Fibroblast of skin of abdomen (primary cell): Measurements from ENCODE around the gene NRSN2.
"Not testable (repeated sequence)": the region's sequence is repeated elsewhere in the genome, so short reads cannot be mapped to it uniquely, and the experiment has no call there.

ENCODE experiments used
- DNase-seq: peaks from one replicate; pipeline ENCODE4 v3.0.0-alpha.2; 2013

The NRSN2 gene

DNA sequence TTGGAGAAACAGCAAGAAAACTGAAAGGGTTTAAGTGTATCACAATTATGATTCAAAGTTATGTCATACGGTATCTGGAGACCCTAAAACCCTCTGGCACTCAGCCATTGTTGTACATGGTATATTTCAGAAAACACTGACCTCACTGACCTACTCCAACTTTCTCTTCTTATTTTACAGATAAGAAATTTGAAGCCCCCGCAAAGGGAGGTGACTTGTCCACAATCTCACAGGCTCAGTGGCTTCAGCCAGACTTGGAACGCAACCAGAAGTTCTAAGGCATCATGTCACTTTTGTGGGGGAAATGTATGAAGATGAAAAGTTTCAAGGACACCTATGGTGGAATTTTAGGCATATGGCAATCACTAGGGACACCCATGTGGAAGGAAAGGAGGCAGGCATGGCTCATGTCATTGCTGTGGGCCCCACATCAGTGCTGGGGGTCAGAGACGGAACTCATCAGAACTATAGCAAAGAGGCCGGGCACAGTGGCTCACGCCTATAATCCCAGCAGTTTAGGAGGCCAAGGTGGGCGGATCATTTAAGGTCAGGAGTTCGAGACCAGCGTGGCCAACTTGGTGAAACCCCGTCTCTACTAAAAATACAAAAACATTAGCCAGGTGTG lies 28.5 kb downstream of the NRSN2 start:
- no peak for DNase-seq

- DNase-seq = no peak
Observed at GRCh38 chr20:376089-376488, 29.2 kb downstream of the NRSN2 start.

DNA sequence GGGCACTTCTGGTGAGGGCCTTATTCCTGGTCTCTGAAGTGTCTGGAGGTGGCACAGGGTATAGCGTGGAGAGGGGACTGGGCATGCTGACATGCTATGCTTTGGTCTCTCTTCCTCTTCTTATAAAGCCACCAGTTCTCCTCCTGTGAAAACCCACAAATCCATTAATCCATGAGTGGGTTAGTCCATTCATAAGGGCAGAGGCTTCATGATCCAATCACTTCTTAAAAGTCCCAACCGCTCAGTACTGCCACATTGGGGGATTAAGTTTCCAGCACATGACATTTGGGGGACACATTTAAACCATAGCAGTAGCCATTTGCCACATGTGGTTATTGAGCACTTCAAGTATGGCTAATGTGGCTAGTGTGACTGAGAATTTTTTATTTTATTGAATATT lies 29.8 kb downstream of the NRSN2 start:
- DNase-seq = no peak

- not testable (repeated sequence) for DNase-seq
Observed at GRCh38 chr20:377578-377977, 30.7 kb downstream of the NRSN2 start.

- no peak for DNase-seq
Observed at GRCh38 chr20:378961-379336, 32.0 kb downstream of the NRSN2 start.

DNA sequence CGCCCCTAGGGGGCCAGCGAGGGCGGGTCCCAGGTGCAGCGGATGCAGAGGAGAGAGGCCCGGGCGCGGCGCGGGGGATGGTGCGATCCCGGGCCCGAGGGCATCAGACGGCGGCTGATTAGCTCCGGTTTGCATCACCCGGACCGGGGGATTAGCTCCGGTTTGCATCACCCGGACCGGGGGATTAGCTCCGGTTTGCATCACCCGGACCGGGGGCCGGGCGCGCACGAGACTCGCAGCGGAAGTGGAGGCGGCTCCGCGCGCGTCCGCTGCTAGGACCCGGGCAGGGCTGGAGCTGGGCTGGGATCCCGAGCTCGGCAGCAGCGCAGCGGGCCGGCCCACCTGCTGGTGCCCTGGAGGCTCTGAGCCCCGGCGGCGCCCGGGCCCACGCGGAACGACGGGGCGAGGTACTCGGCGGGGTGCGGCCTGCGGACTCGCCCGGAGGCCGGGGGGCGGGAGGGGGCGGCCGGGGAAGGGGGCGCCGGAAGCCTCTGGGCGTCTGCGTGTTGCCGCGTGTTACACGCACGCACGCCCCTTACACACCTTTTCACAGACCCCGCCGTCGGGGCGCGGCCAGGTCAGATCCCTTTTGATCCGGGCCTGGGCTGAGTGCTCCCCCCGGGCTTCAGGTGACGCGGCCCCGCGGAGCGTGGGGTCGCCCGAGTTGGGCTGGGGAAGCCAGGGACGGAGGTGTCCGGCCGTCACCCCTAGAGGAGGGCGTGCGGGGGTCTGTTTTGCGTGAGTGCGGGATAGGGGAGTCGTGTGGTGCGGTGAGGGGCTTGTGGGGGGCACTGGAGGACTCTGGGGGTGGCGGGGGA lies 34.1 kb downstream of the NRSN2 start:
- peak; percentile 85 for DNase-seq

GRCh38 chr20:381581-382290 lies 34.8 kb downstream of the NRSN2 start:
- peak; percentile 88 for DNase-seq

DNA sequence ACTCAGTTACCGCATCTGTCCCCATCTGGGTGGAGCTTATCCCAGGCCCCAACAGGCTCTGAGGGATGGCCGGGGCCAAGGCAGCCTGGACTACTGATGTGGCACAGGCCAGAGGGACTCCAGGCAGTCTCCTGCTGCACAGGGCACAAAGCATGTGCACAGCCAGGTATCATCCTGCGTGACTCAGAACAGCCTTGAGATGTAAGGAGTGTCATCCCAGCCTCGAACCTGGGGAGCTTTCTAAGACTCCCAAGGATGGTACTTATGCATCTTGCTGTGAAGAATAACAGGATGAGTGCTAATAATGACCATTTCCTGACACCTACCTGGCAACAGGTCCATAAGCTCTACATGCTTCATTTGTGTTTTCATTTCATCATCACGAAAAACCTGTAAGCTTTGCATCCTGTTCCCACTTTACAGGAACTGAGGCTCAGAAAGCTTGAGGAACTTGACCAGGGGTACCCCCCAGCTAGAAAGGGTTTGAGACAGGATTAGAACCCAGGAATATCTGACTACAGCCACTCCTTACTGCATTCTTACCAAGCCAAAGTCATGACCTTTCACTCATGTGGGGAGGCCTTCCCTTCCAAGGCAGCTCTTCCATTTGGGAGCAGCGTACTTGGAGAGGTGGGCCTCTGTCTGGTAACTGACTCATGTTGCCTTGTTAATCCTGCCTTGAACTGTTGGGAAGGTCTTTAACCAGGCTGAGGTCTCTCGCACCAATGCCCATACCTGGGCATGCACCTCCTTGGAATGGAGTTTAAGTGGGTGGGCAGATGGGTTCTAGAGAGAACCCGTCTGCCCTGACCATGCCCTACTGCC lies 35.6 kb downstream of the NRSN2 start:
- DNase-seq = no peak

DNA sequence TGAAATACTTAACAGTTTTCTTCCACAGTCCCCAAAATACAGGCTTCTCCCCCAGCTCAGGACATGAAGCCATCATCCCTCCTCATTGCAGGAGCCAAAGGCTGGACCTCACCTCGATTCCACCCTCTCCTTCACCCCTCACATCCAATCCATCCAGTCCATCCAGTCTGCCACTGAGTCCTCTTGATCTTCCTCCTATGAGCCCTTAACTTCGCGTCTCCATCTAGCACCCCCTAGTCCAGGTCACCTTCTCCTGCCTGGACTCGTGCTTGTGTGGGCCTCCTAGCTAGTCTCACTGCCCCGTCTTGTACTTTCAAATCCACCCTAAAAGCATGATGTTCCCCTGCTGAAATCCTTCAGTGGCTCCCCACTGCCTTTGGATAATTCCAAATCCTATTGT lies 37.0 kb downstream of the NRSN2 start:
- no peak for DNase-seq

GRCh38 chr20:384723-385122 lies 37.8 kb downstream of the NRSN2 start:
- DNase-seq = no peak

GRCh38 chr20:385448-385847 lies 38.5 kb downstream of the NRSN2 start:
- no peak for DNase-seq

GRCh38 chr20:386634-387033 lies 39.7 kb downstream of the NRSN2 start:
- not testable (repeated sequence) for DNase-seq

- no peak for DNase-seq
Observed at GRCh38 chr20:387520-387919, 40.6 kb downstream of the NRSN2 start.

GRCh38 chr20:388034-388994 lies 41.4 kb downstream of the NRSN2 start:
- DNase-seq = no peak

- no peak for DNase-seq
Observed at GRCh38 chr20:389220-389619, 42.3 kb downstream of the NRSN2 start.

- DNase-seq = no peak
Observed at GRCh38 chr20:391041-391711, 44.3 kb downstream of the NRSN2 start.

DNA sequence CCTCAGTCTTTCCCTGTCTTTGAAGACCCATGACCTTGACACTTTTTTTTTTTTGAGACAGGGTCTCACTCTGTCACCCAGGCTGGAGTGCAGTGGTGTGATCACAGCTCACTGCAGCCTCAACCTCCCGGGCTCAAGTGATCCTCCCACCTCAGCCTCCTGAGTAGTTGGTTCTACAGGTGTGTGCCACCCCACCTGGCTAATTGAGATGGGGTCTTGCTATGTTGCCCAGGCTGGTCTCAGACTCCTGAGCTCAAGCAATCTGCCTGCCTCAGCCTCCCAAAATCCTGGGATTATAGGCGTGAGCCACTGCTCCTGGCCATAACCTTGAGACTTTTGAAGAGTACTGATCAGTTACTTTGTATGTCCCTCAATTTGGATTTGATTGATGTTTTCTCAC lies 46.4 kb downstream of the NRSN2 start:
- DNase-seq = not testable (repeated sequence)

DNA sequence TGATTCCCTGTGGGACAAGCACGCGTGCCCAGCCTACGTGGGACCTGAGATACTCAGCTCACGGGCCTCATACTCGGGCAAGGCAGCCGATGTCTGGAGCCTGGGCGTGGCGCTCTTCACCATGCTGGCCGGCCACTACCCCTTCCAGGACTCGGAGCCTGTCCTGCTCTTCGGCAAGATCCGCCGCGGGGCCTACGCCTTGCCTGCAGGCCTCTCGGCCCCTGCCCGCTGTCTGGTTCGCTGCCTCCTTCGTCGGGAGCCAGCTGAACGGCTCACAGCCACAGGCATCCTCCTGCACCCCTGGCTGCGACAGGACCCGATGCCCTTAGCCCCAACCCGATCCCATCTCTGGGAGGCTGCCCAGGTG lies 49.3 kb downstream of the NRSN2 start:
- DNase-seq = no peak

DNA sequence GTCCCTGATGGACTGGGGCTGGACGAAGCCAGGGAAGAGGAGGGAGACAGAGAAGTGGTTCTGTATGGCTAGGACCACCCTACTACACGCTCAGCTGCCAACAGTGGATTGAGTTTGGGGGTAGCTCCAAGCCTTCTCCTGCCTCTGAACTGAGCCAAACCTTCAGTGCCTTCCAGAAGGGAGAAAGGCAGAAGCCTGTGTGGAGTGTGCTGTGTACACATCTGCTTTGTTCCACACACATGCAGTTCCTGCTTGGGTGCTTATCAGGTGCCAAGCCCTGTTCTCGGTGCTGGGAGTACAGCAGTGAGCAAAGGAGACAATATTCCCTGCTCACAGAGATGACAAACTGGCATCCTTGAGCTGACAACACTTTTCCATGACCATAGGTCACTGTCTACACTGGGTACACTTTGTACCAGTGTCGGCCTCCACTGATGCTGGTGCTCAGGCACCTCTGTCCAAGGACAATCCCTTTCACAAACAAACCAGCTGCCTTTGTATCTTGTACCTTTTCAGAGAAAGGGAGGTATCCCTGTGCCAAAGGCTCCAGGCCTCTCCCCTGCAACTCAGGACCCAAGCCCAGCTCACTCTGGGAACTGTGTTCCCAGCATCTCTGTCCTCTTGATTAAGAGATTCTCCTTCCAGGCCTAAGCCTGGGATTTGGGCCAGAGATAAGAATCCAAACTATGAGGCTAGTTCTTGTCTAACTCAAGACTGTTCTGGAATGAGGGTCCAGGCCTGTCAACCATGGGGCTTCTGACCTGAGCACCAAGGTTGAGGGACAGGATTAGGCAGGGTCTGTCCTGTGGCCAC lies 49.9 kb downstream of the NRSN2 start:
- no peak for DNase-seq
